GM12872 (cell line): ENCODE data around the gene GNG7.

Experiments
- TF ChIP-seq, protein P1 (sequence below): IDR thresholded peaks from 3 replicates; pipeline ENCODE4 v1.5.1; 2011; ENCODE audit warnings: low read depth, mild to moderate bottlenecking, low read length, moderate library complexity; ENCODE audit not compliant: insufficient read depth

Gene GNG7

GRCh38 chr19:2488942-2489731 lies 213.4 kb downstream of the GNG7 start:
- TF ChIP-seq, protein P1, sequence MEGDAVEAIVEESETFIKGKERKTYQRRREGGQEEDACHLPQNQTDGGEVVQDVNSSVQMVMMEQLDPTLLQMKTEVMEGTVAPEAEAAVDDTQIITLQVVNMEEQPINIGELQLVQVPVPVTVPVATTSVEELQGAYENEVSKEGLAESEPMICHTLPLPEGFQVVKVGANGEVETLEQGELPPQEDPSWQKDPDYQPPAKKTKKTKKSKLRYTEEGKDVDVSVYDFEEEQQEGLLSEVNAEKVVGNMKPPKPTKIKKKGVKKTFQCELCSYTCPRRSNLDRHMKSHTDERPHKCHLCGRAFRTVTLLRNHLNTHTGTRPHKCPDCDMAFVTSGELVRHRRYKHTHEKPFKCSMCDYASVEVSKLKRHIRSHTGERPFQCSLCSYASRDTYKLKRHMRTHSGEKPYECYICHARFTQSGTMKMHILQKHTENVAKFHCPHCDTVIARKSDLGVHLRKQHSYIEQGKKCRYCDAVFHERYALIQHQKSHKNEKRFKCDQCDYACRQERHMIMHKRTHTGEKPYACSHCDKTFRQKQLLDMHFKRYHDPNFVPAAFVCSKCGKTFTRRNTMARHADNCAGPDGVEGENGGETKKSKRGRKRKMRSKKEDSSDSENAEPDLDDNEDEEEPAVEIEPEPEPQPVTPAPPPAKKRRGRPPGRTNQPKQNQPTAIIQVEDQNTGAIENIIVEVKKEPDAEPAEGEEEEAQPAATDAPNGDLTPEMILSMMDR, result no peak

GRCh38 chr19:2488405-2488941 lies 214.0 kb downstream of the GNG7 start:
- TF ChIP-seq, protein P1, result no peak

DNA sequence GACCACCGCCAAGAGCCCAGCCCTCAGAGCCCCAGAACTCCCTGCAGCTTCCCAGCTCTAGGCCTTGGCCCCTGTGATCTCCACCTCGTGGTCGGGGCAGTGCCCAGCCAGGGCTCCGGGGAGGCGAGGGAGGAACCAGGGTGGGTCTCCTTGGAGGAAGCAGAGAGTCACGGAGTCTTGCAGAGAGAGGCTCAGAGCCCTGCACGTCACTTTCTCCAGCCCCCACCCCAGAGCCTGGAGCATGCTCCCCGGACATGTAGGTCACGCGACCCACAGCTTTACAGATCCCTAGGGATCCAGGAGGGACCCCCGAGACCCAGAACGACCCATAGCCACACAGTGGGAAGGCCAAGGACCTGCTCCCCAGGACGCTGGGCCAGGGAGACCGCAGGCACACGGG lies 214.7 kb downstream of the GNG7 start:
- TF ChIP-seq, protein P1, result no peak

DNA sequence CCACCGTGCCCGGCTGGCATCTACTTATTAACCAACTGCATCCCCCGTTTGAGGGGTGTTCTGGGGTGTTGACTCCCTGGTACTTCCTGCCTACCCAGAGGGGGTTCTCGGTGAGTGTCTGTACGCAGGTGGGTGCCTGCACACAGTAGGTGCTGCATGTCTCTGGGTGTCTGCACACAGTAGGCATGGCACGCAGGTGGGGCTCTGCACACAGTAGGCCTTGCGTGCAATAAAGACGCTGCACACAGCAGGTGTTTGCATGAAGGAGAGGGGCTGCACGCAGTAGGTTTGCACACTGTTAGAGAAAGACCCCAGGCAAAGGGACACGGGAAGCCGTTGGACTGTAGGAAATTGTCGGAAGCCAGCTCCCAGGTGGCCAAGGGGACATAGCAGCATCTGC lies 215.4 kb downstream of the GNG7 start:
- TF ChIP-seq, protein P1, result no peak

DNA sequence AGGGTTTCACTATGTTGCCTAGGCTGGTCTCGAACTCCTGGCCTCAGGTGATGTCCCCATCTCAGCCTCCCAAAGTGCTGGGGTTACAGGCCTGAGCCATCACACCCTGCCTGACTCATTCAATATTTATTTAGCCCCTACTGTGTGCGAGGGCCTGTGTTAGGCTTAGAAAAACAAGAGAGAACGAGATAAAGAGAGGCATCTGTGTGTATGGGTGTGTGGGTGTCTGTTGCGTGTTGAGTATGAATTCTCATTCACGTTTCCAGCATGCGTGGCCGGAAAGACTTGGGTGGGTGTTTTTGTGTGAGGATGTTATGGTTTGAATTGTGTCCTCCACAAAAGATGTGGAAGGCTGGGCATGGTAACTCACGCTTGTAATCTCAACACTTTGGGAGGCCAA lies 217.1 kb downstream of the GNG7 start:
- TF ChIP-seq, protein P1, result no peak

DNA sequence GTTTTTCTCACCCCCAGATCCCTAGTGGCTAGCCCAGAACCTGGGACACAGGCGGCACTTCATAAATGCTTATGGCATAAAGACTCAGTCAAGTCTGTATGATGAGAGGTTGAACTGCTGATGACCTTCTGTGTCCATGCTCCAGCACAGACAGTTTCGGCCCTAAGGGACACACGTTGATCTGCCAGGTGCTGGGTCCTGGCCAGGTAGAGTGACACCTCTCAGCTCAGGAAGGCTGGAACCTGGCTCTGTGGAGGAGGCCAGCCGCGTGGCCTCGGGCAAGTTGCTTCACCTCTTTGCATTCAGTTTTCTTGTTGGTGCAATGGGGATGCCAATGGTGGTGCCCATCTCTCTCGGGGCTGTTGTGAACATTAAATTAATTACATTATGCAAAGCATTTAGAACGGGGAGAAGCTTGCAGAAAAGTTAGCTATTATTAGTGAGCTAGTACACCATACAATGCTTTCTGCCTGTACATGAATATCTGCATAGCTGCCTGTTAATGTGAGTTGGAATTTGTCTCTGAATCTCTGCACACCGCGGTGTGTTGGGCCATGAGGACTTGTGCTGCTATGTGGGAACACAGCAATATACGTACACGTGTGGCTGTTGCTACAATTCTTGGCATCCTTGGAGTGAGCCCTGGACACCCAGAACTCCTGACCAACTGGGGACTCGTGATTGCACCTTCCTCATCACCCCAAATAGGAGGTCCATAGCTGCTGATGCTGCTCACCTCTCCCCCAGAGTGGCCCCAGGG lies 218.1 kb downstream of the GNG7 start:
- TF ChIP-seq, protein P1, result no peak

- TF ChIP-seq, protein P1, result no peak
Observed at GRCh38 chr19:2483484-2484151, 218.9 kb downstream of the GNG7 start.
